Mammary epithelial cell (primary cell): ENCODE results near the gene PRLH.

Experiments used
- CTCF ChIP-seq, 2 donors: IDR thresholded peaks in 1 of 2; conservative IDR thresholded peaks in 1 of 2; 2 replicates each; pipeline ENCODE4 v1.5.1; 2011 to 2012; ENCODE audit warnings: inconsistent platforms in 2 of 2, low read length in 2 of 2, mild to moderate bottlenecking in 2 of 2, control low read depth in 1 of 2, low read depth in 1 of 2; ENCODE audit not compliant: insufficient read depth in 1 of 2; ENCODE audit errors: extremely low read depth in 1 of 2
- EZH2 ChIP-seq: IDR thresholded peaks from 2 replicates; pipeline ENCODE4 v1.6.1; 2012; ENCODE audit warnings: low read length, inconsistent platforms, borderline replicate concordance

- TF ChIP-seq CTCF (conservative IDR thresholded peaks at IDR 0.05 in 1 of 2, IDR thresholded peaks at IDR 0.05 in 1 of 2; ENCODE audit: extremely low read depth in 1 of 2, insufficient read depth in 1 of 2, low read depth in 1 of 2, low read length in 2 of 2) (no peak), EZH2 (no peak)
Observed at GRCh38 chr2:237547841-237548416, 18.4 kb upstream of the PRLH start.
